ENCODE results near the gene STX3. TPM values are rescaled to one million over a fixed set of nuclear protein-coding genes. Genes with fewer than 3 reads are reported as not detected.

STX3 gene
- total and polyA plus RNA-seq, 2 donors (not counting 1 experiment from before 2014, with no cell fraction given), result 7.6 to 16.6 TPM

DNA sequence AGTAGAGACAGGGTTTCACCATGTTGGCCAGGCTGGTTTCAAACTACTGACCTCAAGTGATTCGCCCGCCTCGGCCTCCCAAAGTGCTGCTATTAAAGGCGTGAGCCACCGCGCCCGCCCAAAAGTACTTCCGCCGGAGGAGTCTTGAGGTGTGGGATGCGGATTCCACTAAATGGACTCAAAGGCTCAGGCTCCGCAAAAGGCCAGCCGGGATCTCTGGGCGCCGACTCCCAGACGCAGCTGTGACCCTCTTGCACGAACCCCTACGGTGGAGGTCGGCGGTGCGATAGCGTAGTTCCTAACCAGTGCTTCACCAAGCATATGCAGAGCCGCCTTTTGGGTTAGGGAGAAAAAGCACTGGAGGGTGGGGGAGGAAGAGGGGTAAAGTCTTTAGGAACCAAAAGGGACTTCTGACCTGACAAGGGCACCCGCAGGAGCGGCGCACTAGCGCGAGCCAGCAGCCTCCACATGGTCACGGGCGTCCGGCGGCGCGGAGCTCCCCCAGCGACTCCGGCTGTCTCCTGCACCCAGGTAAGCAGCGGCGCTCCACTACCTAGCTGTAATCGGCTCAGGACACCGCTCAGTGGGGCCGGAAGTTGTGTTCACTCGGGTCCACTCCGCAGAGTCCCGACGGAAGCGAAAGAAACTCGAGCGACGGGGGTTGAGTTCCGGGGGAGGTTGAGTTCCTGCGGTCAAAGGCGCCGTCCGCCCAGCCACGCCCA, 55.2 kb downstream of the STX3 start, which contains the start of gene MRPL16:
Gene MRPL16 (minus strand): TSS at position 590 of the 722 bp plus-strand sequence. CDS start 120 bp downstream, at position 470.
- Histone ChIP-seq H3K27me3 (replicated peaks in 1 of 4; ENCODE audit: control extremely low read depth in 1 of 4, control insufficient read depth in 3 of 4, insufficient read depth in 4 of 4, low read length in 3 of 4) (no peaks in the 10 kb centered on the region), H3K9me3 (ENCODE audit: control extremely low read depth in 1 of 3, control insufficient read depth in 2 of 3, insufficient read depth in 1 of 3, low read length in 2 of 3) (peaks cover 0 to 6% (median 0%) of the 10 kb centered on the region in 3 donors), H3K4me2 (replicated peaks; ENCODE audit: low read depth, low read length, poor library complexity, severe bottlenecking) (peak within 1 kb of the TSS; percentile 94), H3K36me3 (replicated peaks in 1 of 2; ENCODE audit: control extremely low read depth in 1 of 2, control insufficient read depth in 1 of 2, extremely low read depth in 1 of 2, insufficient read depth in 2 of 2, low read length in 1 of 2) (peaks cover 0 to 24% of the 10 kb centered on the region in 2 experiments), H3K9ac (ENCODE audit: low read length) (peak within 1 kb of the TSS; percentile 98), H4K20me1 (ENCODE audit: control insufficient read depth, insufficient read depth, low read length, poor library complexity, severe bottlenecking) (no peaks in the 10 kb centered on the region), H3K27ac (ENCODE audit: low read length in 2 of 2) (peak within 1 kb of the TSS; percentile 61 to 76), H3K79me2 (ENCODE audit: control insufficient read depth, insufficient read depth, low read length) (peaks cover 3% of the 10 kb centered on the region), H3K4me3 (ENCODE audit: control extremely low read depth in 1 of 5, extremely low read depth in 1 of 5, insufficient read depth in 1 of 5, low read depth in 2 of 5, low read length in 4 of 5) (peak within 1 kb of the TSS; percentile 72 to 95 (median 82)), H3K4me1 (ENCODE audit: control insufficient read depth in 2 of 2, insufficient read depth in 2 of 2, low read length in 2 of 2) (peaks cover 10 to 18% of the 10 kb centered on the region in 2 donors), H2AFZ (ENCODE audit: insufficient read depth, low read depth, low read length, poor library complexity, severe bottlenecking) (peak within 1 kb of the TSS; percentile 88)
- peaks cover 14% of the 10 kb centered on the region for H3K4me1 Mint-ChIP-seq
- H3K4me3 Mint-ChIP-seq, result peak within 1 kb of the TSS; percentile 93
- ATAC-seq (ENCODE audit: low read depth) (peak; percentile 98), DNase-seq (peak; percentile 94)
- ChIA-PET CTCF (interaction anchor here (1.2 to 6.0 kb wide), 3 partner anchors 9 to 56 kb away, joined by 6 to 66 read pairs (median 9); partner anchors contain the start of gene STX3), POLR2A (interaction anchor here (0.9 kb wide), 1 partner anchor 142 kb away, joined by 3 read pairs; the partner anchor contains the start of gene PATL1)
- TF ChIP-seq EZH2 (IDR thresholded peaks at IDR 0.05; ENCODE audit: borderline replicate concordance, insufficient read depth, low read depth, low read length, poor library complexity, severe bottlenecking), result no peak
- TF ChIP-seq CTCF (IDR thresholded peaks at IDR 0.05), result peak; percentile 52
- peaks cover 7% of the 10 kb centered on the region for H3K27me3 Mint-ChIP-seq
- under 1% methylated on average over 52 of the region's 54 CpGs for WGBS (ENCODE audit: insufficient coverage)
- no peaks in the 10 kb centered on the region for H3K9me3 Mint-ChIP-seq (ENCODE audit: insufficient read depth)
- intact Hi-C loops (cut with micrococcal nuclease), result loop anchor here (1.0 to 5.0 kb wide), 4 partner anchors 38 to 258 kb away; partner anchors contain the start of gene PATL1
- H3K27ac Mint-ChIP-seq, result peak within 1 kb of the TSS; percentile 85

All from B cell (primary cell).